HepG2 (cell line): ENCODE results near the gene USP19. TPM values are rescaled to one million over a fixed set of nuclear protein-coding genes. Genes with fewer than 3 reads are reported as not detected.

Source experiments
- AHR ChIP-seq: IDR thresholded peaks from 2 replicates; pipeline ENCODE4 v1.6.1; 2018; ENCODE audit warnings: missing genetic modification reagents, missing compliant biosample characterization
- ATM ChIP-seq: fragments of 450-650 bp; IDR thresholded peaks from 2 replicates; pipeline ENCODE4 v1.7.1; 2017; ENCODE audit warnings: mild to moderate bottlenecking, borderline replicate concordance
- MAFF ChIP-seq: IDR thresholded peaks from 2 replicates; pipeline ENCODE4 v1.6.1; 2011; ENCODE audit warnings: low read depth, low read length, improper control_type of control experiment
- MIER2 ChIP-seq: IDR thresholded peaks from 2 replicates; pipeline ENCODE4 v1.6.1; 2016; ENCODE audit warnings: missing biosample characterization, missing genetic modification reagents
- MYC ChIP-seq: sonication (generic); formaldehyde crosslinking; IDR thresholded peaks from 2 replicates; pipeline ENCODE4 v1.9.0; 2021; ENCODE audit warnings: missing genetic modification reagents, borderline replicate concordance
- PRPF4 ChIP-seq: fragments of 200-400 bp; formaldehyde crosslinking; IDR thresholded peaks from 2 replicates; pipeline ENCODE4 v1.6.1; 2016; ENCODE audit warnings: low read length, low read depth; ENCODE audit not compliant: poor library complexity, severe bottlenecking
- SKI ChIP-seq: fragments of 450-650 bp; IDR thresholded peaks from one replicate; pipeline ENCODE4 v1.6.1; 2018; ENCODE audit warnings: mild to moderate bottlenecking; ENCODE audit not compliant: partially characterized antibody
- SRSF1 ChIP-seq: fragments of 200-400 bp; formaldehyde crosslinking; optimal IDR thresholded peaks from 2 replicates; pipeline ENCODE3; 2017; ENCODE audit warnings: mild to moderate bottlenecking, low read depth, low read length, moderate library complexity
- XBP1 ChIP-seq: sonication (generic); formaldehyde crosslinking; IDR thresholded peaks from 2 replicates; pipeline ENCODE4 v1.5.0; 2020; ENCODE audit warnings: missing genetic modification reagents
- ZFY ChIP-seq: sonication (generic); formaldehyde crosslinking; IDR thresholded peaks from 2 replicates; pipeline ENCODE4 v1.4.0; 2020; ENCODE audit warnings: missing genetic modification reagents
- ZKSCAN5 ChIP-seq: sonication (generic); formaldehyde crosslinking; IDR thresholded peaks from 2 replicates; pipeline ENCODE4 v1.5.1; 2020; ENCODE audit warnings: mild to moderate bottlenecking, missing genetic modification reagents
- ZNF326 ChIP-seq: sonication (generic); formaldehyde crosslinking; IDR thresholded peaks from 2 replicates; pipeline ENCODE4 v1.4.0; 2020; ENCODE audit warnings: missing genetic modification reagents, borderline replicate concordance
- ZNF549 ChIP-seq: sonication (generic); formaldehyde crosslinking; IDR thresholded peaks from 2 replicates; pipeline ENCODE4 v1.5.0; 2020; ENCODE audit warnings: missing genetic modification reagents
- ZNF556 ChIP-seq: sonication (generic); formaldehyde crosslinking; IDR thresholded peaks from 2 replicates; pipeline ENCODE4 v1.4.0; 2020; ENCODE audit warnings: mild to moderate bottlenecking, missing genetic modification reagents, borderline replicate concordance
- polyA plus RNA-seq, 8 experiments: library from polyadenylated mRNA; depleted of rRNA in 3 of 8; stranded (reverse) in 7 of 8; unstranded in 1 of 8; fragments of >200 nt; fragmentation: Illumina TruSeq in 4 of 8; extraction: Trizol in 4 of 8; gene quantifications; 2 replicates each; pipeline versions ENCODE4 v1.2.1 to v1.2.3, GENCODE V29; 2011 to 2016; ENCODE audit warnings: low read depth in 4 of 8, missing spikeins in 1 of 8, mixed read lengths in 1 of 8; ENCODE audit not compliant: insufficient read depth in 1 of 8
- total RNA-seq, 5 experiments: library from RNA; depleted of rRNA; stranded (reverse); fragments of >200 nt; fragmentation: Illumina TruSeq; extraction: Trizol; gene quantifications; 2 replicates each; pipeline ENCODE4 v1.2.3, GENCODE V29; 2016; ENCODE audit warnings: low read depth in 1 of 5
- TF ChIP-seq, protein P1 (sequence below): sonication (generic); formaldehyde crosslinking; IDR thresholded peaks from 2 replicates; pipeline ENCODE4 v1.4.0; 2020; ENCODE audit warnings: mild to moderate bottlenecking, missing genetic modification reagents, borderline replicate concordance
- TF ChIP-seq, protein P2 (sequence below): sonication (generic); formaldehyde crosslinking; IDR thresholded peaks from 2 replicates; pipeline ENCODE4 v1.9.0; 2021; ENCODE audit warnings: missing genetic modification reagents, borderline replicate concordance
- TF ChIP-seq, protein P3 (sequence below): sonication (generic); formaldehyde crosslinking; IDR thresholded peaks from 2 replicates; pipeline ENCODE4 v1.5.1; 2020; ENCODE audit warnings: missing genetic modification reagents, mild to moderate bottlenecking, borderline replicate concordance
- TF ChIP-seq, protein P4 (sequence below): sonication (generic); formaldehyde crosslinking; IDR thresholded peaks from 2 replicates; pipeline ENCODE4 v1.4.0; 2020; ENCODE audit warnings: mild to moderate bottlenecking, missing genetic modification reagents
- TF ChIP-seq, protein P5 (sequence below): sonication (generic); formaldehyde crosslinking; IDR thresholded peaks from 2 replicates; pipeline ENCODE4 v1.8.1; 2023; ENCODE audit warnings: mild to moderate bottlenecking, missing genetic modification reagents

USP19 gene
- total and polyA plus RNA-seq, 2 of the 13 experiments (the other 11 are each of a cell fraction or from before 2014, with no cell fraction given), result 28.3 to 31.7 TPM

DNA sequence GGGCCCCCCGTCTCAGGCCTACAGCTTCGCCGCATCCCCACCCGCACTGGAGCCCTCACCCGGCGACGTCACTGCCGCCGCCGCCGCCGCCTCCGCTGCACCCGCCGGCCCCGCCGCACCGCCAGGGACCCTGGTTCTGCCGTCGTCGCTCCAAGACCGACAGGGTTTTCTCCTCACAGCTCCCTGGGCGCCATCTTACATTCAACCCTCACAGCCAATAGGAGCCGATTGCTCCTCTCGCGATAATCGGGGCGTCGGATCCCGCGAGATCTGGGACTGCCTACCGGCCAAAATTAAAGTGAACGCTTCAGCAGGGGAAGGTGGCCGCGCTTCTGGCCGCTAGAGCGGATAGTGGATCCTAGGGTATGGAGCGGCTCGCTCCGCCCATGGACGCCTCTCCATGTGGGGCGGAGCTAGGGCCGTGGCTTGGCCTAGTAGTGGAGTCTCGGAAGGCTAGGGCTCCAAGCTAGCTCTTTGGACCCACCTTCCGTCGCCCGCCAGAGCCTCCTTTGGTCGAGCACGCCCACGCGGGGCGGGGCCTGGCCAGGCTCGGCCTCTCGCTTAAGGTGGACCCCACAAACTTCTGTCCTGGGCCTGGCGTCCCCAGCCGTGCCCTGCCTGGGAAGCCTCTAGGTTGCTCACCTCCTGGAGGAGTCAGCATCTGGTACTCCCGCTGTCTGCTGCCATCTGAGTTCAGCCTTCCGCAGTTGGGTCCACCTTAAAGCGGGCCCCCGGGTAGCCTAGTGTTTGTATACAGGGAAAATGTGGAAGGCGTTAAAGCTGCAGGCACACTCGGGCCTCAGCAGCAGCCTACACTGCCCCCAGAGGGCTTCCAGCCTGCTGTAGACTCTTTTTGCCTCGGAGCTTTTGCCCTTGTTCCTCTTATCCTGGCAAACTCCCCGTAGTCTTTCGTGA lies 26.5 kb downstream of the USP19 start, which contains the start of gene QRICH1 (continued):
- TF ChIP-seq, protein P1, sequence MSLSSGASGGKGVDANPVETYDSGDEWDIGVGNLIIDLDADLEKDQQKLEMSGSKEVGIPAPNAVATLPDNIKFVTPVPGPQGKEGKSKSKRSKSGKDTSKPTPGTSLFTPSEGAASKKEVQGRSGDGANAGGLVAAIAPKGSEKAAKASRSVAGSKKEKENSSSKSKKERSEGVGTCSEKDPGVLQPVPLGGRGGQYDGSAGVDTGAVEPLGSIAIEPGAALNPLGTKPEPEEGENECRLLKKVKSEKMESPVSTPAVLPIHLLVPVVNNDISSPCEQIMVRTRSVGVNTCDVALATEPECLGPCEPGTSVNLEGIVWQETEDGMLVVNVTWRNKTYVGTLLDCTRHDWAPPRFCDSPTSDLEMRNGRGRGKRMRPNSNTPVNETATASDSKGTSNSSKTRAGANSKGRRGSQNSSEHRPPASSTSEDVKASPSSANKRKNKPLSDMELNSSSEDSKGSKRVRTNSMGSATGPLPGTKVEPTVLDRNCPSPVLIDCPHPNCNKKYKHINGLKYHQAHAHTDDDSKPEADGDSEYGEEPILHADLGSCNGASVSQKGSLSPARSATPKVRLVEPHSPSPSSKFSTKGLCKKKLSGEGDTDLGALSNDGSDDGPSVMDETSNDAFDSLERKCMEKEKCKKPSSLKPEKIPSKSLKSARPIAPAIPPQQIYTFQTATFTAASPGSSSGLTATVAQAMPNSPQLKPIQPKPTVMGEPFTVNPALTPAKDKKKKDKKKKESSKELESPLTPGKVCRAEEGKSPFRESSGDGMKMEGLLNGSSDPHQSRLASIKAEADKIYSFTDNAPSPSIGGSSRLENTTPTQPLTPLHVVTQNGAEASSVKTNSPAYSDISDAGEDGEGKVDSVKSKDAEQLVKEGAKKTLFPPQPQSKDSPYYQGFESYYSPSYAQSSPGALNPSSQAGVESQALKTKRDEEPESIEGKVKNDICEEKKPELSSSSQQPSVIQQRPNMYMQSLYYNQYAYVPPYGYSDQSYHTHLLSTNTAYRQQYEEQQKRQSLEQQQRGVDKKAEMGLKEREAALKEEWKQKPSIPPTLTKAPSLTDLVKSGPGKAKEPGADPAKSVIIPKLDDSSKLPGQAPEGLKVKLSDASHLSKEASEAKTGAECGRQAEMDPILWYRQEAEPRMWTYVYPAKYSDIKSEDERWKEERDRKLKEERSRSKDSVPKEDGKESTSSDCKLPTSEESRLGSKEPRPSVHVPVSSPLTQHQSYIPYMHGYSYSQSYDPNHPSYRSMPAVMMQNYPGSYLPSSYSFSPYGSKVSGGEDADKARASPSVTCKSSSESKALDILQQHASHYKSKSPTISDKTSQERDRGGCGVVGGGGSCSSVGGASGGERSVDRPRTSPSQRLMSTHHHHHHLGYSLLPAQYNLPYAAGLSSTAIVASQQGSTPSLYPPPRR (CRISPR knock-in tag), result peak; percentile 56; the same call in 1 of the 2 replicates
- TF ChIP-seq ZNF556 (CRISPR knock-in tag) (peak; percentile 72), SRSF1 (no peak), PRPF4 (no peak), ATM (no peak), XBP1 (0 out of 2 replicates have a peak, but pooled peaks have one; percentile 15), MYC (CRISPR knock-in tag) (peak; percentile 40; the same call in 1 of the 2 replicates), AHR (CRISPR knock-in tag) (0 out of 2 replicates have a peak, but pooled peaks have one; percentile 72), ZFY (CRISPR knock-in tag) (peak; percentile 76), ZNF326 (CRISPR knock-in tag) (no peak), SKI (no peak), MIER2 (peak; percentile 55; the same call in 1 of the 2 replicates), ZKSCAN5 (CRISPR knock-in tag) (0 out of 2 replicates have a peak, but pooled peaks have one; percentile 51), ZNF549 (no peak), MAFF (no peak)
- TF ChIP-seq, protein P2, sequence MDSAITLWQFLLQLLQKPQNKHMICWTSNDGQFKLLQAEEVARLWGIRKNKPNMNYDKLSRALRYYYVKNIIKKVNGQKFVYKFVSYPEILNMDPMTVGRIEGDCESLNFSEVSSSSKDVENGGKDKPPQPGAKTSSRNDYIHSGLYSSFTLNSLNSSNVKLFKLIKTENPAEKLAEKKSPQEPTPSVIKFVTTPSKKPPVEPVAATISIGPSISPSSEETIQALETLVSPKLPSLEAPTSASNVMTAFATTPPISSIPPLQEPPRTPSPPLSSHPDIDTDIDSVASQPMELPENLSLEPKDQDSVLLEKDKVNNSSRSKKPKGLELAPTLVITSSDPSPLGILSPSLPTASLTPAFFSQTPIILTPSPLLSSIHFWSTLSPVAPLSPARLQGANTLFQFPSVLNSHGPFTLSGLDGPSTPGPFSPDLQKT (CRISPR knock-in tag), result no peak
- TF ChIP-seq, protein P3, sequence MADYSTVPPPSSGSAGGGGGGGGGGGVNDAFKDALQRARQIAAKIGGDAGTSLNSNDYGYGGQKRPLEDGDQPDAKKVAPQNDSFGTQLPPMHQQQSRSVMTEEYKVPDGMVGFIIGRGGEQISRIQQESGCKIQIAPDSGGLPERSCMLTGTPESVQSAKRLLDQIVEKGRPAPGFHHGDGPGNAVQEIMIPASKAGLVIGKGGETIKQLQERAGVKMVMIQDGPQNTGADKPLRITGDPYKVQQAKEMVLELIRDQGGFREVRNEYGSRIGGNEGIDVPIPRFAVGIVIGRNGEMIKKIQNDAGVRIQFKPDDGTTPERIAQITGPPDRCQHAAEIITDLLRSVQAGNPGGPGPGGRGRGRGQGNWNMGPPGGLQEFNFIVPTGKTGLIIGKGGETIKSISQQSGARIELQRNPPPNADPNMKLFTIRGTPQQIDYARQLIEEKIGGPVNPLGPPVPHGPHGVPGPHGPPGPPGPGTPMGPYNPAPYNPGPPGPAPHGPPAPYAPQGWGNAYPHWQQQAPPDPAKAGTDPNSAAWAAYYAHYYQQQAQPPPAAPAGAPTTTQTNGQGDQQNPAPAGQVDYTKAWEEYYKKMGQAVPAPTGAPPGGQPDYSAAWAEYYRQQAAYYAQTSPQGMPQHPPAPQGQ (CRISPR knock-in tag), result no peak
- TF ChIP-seq, protein P4, sequence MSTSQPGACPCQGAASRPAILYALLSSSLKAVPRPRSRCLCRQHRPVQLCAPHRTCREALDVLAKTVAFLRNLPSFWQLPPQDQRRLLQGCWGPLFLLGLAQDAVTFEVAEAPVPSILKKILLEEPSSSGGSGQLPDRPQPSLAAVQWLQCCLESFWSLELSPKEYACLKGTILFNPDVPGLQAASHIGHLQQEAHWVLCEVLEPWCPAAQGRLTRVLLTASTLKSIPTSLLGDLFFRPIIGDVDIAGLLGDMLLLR (CRISPR knock-in tag), result no peak
- TF ChIP-seq, protein P5, sequence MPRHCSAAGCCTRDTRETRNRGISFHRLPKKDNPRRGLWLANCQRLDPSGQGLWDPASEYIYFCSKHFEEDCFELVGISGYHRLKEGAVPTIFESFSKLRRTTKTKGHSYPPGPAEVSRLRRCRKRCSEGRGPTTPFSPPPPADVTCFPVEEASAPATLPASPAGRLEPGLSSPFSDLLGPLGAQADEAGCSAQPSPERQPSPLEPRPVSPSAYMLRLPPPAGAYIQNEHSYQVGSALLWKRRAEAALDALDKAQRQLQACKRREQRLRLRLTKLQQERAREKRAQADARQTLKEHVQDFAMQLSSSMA (CRISPR knock-in tag), result peak; percentile 80; the same call in 1 of the 2 replicates
